EH (cell line): ENCODE data around the gene ACVR1B.
A peak's percentile ranks its signal among the peaks of the same experiment; 100 is the strongest.

Experiments used
- DNase-seq: peaks from one replicate; pipeline ENCODE4 v3.0.0-alpha.2; 2015; ENCODE audit warnings: low read depth

ACVR1B gene

GRCh38 chr12:51943346-51943745 lies 8.2 kb upstream of the ACVR1B start:
- DNase-seq, result no peak

GRCh38 chr12:51944608-51945233 lies 6.8 kb upstream of the ACVR1B start:
- DNase-seq, result no peak

GRCh38 chr12:51947246-51947996 lies 4.1 kb upstream of the ACVR1B start:
- DNase-seq, result no peak

- DNase-seq, result no peak
These were observed 3.4 kb upstream of the ACVR1B start for GRCh38 chr12:51948066-51948465.

DNA sequence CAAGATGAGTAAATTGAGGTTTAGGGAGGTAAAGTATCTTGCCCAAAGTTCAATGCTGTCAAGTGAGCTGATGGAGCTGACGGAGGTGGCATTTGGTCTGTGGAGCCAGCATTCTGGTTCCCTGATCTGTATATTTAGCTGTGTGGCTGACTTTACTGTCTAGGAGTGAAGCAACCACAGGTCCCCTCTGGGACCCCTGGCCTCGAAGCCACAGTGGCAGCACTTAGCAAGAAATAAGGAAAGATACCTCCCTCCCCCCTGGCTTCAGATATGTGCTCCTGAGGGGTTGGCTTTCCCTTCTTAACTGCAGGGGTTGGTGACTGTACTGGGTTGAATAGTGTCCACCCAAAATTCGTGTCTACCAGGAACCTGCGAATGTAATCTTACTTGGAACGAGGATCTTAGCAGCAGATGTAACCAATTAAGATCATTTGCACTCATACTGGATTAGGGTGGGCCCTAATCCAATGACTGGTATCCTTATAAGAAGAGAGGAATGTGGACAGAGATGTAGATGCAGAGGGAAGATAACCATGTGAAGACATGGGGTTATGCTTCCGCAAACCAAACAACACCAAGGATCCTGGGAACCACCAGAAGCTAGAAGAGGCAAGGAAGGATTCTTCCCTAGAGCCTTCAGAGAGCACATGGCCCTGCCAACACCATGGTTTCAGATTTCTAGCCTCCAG lies 2.0 kb upstream of the ACVR1B start:
- DNase-seq, result peak; percentile 62

DNA sequence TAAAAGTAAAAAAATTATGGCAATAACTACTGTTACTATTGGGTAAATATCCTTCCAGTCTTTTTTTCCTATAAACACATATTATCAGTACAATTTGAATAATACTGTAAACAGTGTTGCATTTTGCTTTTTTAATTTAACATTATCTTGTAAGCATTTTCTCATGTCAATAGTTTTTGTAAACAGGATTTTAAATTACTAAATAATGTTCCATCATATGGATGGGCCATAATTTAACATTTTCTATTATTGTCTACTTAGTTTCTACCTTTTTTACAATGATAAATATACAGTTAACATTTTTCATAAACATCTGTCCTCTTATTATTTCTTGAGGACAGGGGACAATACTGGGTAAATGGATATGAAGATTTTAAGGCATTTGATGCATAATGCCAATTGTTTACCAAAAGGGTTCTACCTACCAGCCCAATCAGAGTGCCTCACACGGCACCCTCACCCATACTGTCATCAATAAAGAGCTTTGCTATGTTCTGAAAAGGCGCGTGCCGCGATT lies 759 bp upstream of the ACVR1B start:
- no peak for DNase-seq

DNA sequence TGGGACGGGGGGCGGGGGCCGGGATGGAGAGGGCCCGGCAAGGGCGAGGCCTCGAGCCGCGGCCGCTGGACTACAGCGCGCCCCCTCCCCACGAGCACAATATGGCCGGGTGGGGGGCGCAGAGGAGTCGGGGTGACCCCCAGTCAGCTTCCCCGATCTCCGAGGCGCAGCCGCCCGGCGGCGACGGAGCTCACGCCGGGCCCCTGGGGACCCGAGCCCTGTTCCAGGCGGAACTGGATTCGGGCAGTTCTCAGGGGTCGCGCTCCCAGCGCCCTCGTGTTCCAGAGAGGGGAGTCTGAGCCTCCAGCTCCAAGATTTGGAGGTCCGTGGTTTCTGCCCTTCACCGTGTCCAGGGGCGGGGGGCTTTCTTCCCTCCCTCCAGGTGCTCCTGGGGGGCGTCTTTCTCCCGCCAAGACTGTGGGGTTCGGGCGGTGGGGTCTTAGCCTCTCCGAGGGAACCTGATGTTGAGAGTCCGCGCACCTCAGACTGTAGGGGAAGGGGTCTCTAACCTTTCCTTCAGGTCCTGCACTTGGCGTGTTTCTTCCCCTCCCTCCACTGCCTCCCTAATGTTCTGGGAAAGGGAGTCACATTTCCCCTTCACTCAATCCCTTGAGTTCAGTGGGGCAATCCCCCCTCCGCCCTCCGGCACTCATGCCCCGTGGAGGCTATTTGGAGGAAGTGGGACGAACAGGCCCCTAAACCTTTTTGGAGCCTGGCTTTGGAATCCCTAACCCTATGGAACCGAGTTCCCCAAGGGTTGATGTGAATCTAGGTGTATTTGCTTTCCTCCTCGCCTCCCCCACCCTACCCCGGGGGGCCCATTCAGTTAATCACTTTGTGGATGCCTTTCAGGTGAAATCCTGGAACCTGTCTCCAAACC lies 584 bp downstream of the ACVR1B start:
- peak; percentile 23 for DNase-seq

DNA sequence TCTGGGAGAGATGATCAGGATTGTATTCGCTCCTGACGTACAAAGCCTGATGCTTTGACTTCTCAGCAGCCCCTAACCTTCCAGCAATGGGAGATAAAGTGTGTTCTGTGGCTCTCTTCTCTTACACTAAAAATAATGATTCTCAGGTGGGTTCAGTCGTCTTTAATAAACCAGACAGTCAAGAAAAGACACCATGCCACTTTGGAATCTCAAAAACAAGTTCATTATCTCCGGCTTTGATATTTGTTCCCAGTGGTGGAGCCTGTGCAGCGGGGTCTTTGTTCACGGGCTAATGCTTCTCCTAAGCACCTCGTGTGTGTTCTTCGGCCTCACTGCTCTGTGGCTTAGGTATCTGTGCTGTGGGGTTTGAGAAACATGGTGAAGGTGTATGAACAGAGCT lies 1.6 kb downstream of the ACVR1B start:
- DNase-seq, result no peak

- DNase-seq, result no peak
These were observed 2.4 kb downstream of the ACVR1B start for GRCh38 chr12:51953864-51954263.

GRCh38 chr12:51954561-51955361 lies 3.3 kb downstream of the ACVR1B start:
- DNase-seq, result peak; percentile 24

GRCh38 chr12:51955702-51956101 lies 4.2 kb downstream of the ACVR1B start:
- DNase-seq, result no peak

GRCh38 chr12:51958542-51958941 lies 7.0 kb downstream of the ACVR1B start:
- DNase-seq, result no peak

DNA sequence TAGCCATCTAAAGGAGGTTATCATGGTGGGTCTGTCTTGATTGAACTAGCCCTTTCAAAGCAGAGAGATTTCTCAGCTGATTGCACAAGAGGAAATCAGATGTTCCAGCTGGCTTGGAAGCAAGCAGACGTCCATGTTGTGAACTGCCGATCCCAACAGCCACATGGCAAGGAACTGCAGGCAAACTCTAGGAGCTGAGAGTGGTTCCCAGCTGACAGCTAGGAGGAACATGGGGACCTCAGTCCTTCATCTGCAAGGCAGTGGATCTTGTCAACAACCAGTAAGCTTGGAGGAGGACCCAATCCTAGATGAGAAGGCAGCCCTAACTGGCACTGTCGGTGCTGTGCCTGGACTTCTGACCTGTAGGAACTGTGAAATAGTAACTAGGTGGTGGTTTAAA lies 7.7 kb downstream of the ACVR1B start:
- peak; percentile 30 for DNase-seq

DNA sequence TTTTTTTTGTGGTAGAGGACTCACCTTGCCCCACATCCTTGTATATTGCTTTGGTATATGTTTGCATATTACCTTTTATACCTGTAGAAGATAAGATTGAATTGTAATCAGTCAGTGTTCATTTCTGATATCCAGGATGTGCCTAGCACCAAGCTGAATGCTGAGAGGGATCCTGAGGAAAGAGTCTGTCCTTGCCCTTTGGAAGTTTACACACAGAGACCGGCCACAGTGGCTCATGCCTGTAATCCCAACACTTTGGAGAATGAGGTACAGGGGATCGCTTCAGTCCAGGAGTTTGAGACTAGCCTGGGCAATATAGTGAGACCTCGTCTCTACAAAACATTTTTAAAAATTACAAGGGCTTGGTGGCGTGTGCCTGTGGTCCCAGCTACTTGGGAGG lies 8.4 kb downstream of the ACVR1B start:
- DNase-seq, result no peak

DNA sequence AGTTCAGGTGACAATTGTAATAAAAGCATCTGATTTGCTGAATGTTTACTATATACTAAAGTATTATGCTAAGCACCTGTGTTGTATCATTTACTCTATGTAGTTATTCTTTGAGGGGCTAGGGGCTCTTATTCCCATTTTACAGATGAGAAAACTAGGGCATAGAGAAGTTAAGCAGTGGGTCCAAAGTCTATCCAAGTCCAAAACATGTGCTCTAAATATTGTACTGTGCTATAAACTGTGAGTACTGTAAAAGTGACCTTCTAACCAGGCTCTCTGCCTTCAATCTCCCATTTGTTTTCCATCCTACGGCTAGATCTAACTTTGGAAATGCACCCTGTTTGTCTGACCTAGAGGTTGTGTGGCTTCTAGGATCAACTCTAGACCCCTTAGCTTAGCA lies 9.0 kb downstream of the ACVR1B start:
- DNase-seq, result no peak

GRCh38 chr12:51960890-51961289 lies 9.4 kb downstream of the ACVR1B start:
- no peak for DNase-seq

DNA sequence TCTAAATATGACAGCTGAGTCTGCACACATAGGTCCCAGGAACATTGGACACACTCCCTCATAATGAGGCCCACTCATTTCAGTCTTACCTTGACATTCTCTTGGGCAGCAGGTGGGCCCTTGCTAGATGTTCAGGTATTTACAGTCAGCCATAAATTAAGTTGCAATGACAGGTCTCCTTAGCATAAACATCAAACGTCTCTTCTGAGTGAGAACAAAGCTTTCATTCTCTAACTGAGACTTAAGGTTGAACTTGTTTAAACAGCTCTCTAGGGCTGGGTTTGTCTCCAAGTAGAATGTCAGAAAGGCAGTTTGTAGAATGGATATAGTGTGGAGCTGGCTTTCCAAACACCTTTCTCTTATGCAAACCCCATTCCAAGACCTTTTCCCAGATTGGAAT lies 10.3 kb downstream of the ACVR1B start:
- DNase-seq, result no peak

DNA sequence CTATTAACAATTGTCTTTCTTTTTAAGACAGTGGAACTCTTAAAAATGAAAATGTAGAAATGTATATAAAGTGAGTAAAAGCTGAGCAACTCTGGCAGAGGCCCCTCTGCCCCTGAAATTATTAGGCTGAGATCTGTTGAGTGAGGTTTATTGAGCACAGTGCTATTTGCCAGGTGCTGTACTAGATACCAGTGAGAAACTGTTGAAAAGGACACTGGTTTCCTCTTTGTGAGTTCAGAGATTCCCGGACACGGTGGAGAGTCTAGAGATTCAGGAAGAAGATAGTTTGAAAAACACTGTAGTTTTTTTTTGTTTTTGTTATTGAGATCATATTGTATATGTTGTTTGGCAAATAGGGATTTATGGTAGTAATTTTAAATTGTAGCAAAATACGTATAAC lies 11.2 kb downstream of the ACVR1B start:
- no peak for DNase-seq

- no peak for DNase-seq
These were observed 12.0 kb downstream of the ACVR1B start for GRCh38 chr12:51963477-51963876.

DNA sequence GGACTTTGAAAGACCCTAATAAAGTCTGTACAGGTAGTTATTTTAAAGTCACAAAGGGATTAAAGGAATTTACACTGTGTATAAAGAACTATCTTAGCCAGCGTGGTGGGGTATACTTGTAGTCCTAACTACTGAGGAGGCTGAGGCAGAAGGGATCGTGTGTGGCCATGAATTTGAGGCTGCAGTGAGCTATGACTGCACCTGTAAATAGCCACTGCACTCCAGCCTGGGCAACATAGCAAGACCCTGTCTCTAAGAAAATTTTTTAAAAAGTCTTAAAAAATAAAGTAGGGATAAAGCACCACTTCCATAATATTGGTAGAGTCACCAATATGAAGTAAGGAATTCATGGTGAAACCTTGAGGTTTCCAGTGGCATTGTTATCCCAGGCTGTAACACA lies 18.1 kb downstream of the ACVR1B start:
- DNase-seq, result no peak
